ENCODE results near the gene INPP5F. TPM values are rescaled to one million over a fixed set of nuclear protein-coding genes. Genes with fewer than 3 reads are reported as not detected.

Gene INPP5F
- total and polyA plus RNA-seq, 2 of the 13 experiments (the other 11 are each of a cell fraction or from before 2014, with no cell fraction given) = 12.5 to 15.7 TPM

DNA sequence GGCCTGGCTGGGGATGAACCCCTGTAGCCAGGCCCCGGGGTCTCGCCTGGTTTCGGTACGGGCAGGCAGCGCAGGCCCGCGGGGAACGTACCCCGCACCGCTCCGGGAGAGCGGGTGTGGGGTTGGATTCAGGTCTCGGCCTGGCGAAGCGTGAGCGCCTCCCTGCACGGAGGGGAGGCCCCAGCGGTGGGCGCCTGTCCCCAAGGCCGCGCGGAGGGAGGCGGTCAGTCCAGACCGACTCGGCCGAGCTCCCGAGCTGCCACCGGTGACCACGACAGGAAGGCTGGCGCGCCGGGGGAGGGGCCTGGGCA is 378 bp upstream of the INPP5F start (continued):
- no peak for TF ChIP-seq ZNF431 (CRISPR knock-in tag; IDR thresholded peaks at IDR 0.05; ENCODE audit: borderline replicate concordance, low read depth)
- TF ChIP-seq ZZZ3 (CRISPR knock-in tag; IDR thresholded peaks at IDR 0.05; ENCODE audit: borderline replicate concordance) = no peak
- TF ChIP-seq, protein P1, sequence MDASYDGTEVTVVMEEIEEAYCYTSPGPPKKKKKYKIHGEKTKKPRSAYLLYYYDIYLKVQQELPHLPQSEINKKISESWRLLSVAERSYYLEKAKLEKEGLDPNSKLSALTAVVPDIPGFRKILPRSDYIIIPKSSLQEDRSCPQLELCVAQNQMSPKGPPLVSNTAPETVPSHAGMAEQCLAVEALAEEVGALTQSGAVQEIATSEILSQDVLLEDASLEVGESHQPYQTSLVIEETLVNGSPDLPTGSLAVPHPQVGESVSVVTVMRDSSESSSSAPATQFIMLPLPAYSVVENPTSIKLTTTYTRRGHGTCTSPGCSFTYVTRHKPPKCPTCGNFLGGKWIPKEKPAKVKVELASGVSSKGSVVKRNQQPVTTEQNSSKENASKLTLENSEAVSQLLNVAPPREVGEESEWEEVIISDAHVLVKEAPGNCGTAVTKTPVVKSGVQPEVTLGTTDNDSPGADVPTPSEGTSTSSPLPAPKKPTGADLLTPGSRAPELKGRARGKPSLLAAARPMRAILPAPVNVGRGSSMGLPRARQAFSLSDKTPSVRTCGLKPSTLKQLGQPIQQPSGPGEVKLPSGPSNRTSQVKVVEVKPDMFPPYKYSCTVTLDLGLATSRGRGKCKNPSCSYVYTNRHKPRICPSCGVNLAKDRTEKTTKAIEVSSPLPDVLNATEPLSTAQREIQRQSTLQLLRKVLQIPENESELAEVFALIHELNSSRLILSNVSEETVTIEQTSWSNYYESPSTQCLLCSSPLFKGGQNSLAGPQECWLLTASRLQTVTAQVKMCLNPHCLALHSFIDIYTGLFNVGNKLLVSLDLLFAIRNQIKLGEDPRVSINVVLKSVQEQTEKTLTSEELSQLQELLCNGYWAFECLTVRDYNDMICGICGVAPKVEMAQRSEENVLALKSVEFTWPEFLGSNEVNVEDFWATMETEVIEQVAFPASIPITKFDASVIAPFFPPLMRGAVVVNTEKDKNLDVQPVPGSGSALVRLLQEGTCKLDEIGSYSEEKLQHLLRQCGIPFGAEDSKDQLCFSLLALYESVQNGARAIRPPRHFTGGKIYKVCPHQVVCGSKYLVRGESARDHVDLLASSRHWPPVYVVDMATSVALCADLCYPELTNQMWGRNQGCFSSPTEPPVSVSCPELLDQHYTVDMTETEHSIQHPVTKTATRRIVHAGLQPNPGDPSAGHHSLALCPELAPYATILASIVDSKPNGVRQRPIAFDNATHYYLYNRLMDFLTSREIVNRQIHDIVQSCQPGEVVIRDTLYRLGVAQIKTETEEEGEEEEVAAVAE (CRISPR knock-in tag; IDR thresholded peaks at IDR 0.05; ENCODE audit: borderline replicate concordance) = no peak
- TF ChIP-seq SMAD1 (CRISPR knock-in tag; IDR thresholded peaks at IDR 0.05; ENCODE audit: borderline replicate concordance, low read depth) = no peak; the same call in 1 of the 2 replicates
- no peak for TF ChIP-seq LCORL (IDR thresholded peaks at IDR 0.05)
- TF ChIP-seq LCORL (CRISPR knock-in tag; IDR thresholded peaks at IDR 0.05) = no peak
- peak; percentile 26; the same call in 1 of the 2 replicates for TF ChIP-seq MTA1 (CRISPR knock-in tag; IDR thresholded peaks at IDR 0.05; ENCODE audit: borderline replicate concordance)
- no peak for TF ChIP-seq ARID3A (IDR thresholded peaks at IDR 0.05; ENCODE audit: low read depth, low read length)
- no peak; the same call in 1 of the 2 replicates for TF ChIP-seq BRCA1 (CRISPR knock-in tag; IDR thresholded peaks at IDR 0.05)
- peak; percentile 95 for TF ChIP-seq PHF8 (CRISPR knock-in tag; IDR thresholded peaks at IDR 0.05)
- TF ChIP-seq ZNF780A (CRISPR knock-in tag; IDR thresholded peaks at IDR 0.05) = no peak
- no peak for TF ChIP-seq ELF4 (CRISPR knock-in tag; IDR thresholded peaks at IDR 0.05; ENCODE audit: borderline replicate concordance)
- TF ChIP-seq FIP1L1 (IDR thresholded peaks at IDR 0.05; ENCODE audit: borderline replicate concordance, insufficient read depth, low read depth, low read length) = no peak
- TF ChIP-seq DR1 (CRISPR knock-in tag; IDR thresholded peaks at IDR 0.05) = no peak
- peak; percentile 38; the same call in 1 of the 2 replicates for TF ChIP-seq ELF1 (CRISPR knock-in tag; IDR thresholded peaks at IDR 0.05)
- TF ChIP-seq TCF12 (IDR thresholded peaks at IDR 0.05) = no peak
- 0 out of 2 replicates have a peak, but pooled peaks have one; percentile 16 for TF ChIP-seq TCF12 (CRISPR knock-in tag; IDR thresholded peaks at IDR 0.05)
- 0 out of 2 replicates have a peak, but pooled peaks have one; percentile 23 for TF ChIP-seq DNMT1 (CRISPR knock-in tag; IDR thresholded peaks at IDR 0.05)
- TF ChIP-seq ZFP37 (CRISPR knock-in tag; IDR thresholded peaks at IDR 0.05; ENCODE audit: borderline replicate concordance) = no peak
- TF ChIP-seq AHDC1 (CRISPR knock-in tag; IDR thresholded peaks at IDR 0.05; ENCODE audit: borderline replicate concordance) = peak; percentile 55; the same call in 1 of the 2 replicates
